HEK293 (cell line): ENCODE results near the gene DENND6B.
"Not testable (repeated sequence)": the region's sequence is repeated elsewhere in the genome, so short reads cannot be mapped to it uniquely, and the experiment has no call there.

Experiments used
- CTCF ChIA-PET: fragments of 350-600 bp; formaldehyde crosslinking; extraction: SDS; loops from one replicate; lab custom pipeline; 2021; ENCODE audit warnings: antibody characterized with exemption; lab: Yijun Ruan, JAX
- POLR2A ChIA-PET: fragments of 300-600 bp; formaldehyde crosslinking; extraction: SDS; loops from one replicate; lab custom pipeline; 2020; ENCODE audit warnings: antibody characterized with exemption, inconsistent platforms; lab: Yijun Ruan, JAX
- H3K27ac ChIP-seq: fragments of 200-500 bp; sonication (Bioruptor generic); 2 replicates; pipeline ENCODE4 v1.5.1; 2014; ENCODE audit warnings: low read depth, low read length, control low read depth, inconsistent platforms; ENCODE audit errors: extremely low read depth
- H3K36me3 ChIP-seq, 2 experiments: fragments of 200-500 bp in 1 of 2; sonication (Bioruptor generic) in 1 of 2; 1 replicate in 1 of 2; 2 replicates in 1 of 2; pipeline ENCODE4 v1.5.1; 2014 to 2017; ENCODE audit warnings: inconsistent platforms in 2 of 2, low read length in 2 of 2; ENCODE audit not compliant: control insufficient read depth in 2 of 2, insufficient read depth in 1 of 2
- H3K4me1 ChIP-seq: fragments of 200-500 bp; sonication (Bioruptor generic); 2 replicates; pipeline ENCODE4 v1.5.1; 2014; ENCODE audit warnings: mild to moderate bottlenecking, low read length, inconsistent platforms; ENCODE audit not compliant: control insufficient read depth, insufficient read depth
- H3K4me3 ChIP-seq: 2 replicates; pipeline ENCODE4 v1.5.1; 2011; ENCODE audit warnings: low read depth, mild to moderate bottlenecking, control low read depth, low read length, moderate library complexity
- H3K9me3 ChIP-seq: fragments of 200-500 bp; sonication (Bioruptor generic); 2 replicates; pipeline ENCODE4 v1.5.1; 2014; ENCODE audit warnings: low read depth, low read length, inconsistent platforms; ENCODE audit not compliant: control insufficient read depth, insufficient read depth
- BCL11A ChIP-seq: fragments of 450-650 bp; formaldehyde crosslinking; IDR thresholded peaks from 2 replicates; pipeline ENCODE4 v1.5.1; 2016; ENCODE audit warnings: low read depth, missing biosample characterization, missing genetic modification characterization
- IKZF3 ChIP-seq: fragments of 450-650 bp; IDR thresholded peaks from 2 replicates; pipeline ENCODE4 v1.5.0; 2018; ENCODE audit warnings: missing biosample characterization, mild to moderate bottlenecking, missing genetic modification characterization, moderate library complexity
- KLF7 ChIP-seq: fragments of 450-650 bp; formaldehyde crosslinking; IDR thresholded peaks from 2 replicates; pipeline ENCODE4 v1.5.1; 2016; ENCODE audit warnings: missing biosample characterization, missing genetic modification characterization, borderline replicate concordance
- ZBTB17 ChIP-seq: fragments of 450-650 bp; formaldehyde crosslinking; IDR thresholded peaks from 2 replicates; pipeline ENCODE4 v1.5.1; 2016; ENCODE audit warnings: missing biosample characterization, missing genetic modification characterization
- ZNF239 ChIP-seq: fragments of 450-650 bp; formaldehyde crosslinking; IDR thresholded peaks from 2 replicates; pipeline ENCODE4 v1.5.1; 2016; ENCODE audit warnings: missing biosample characterization, missing genetic modification characterization
- ZNF24 ChIP-seq: fragments of 450-650 bp; formaldehyde crosslinking; IDR thresholded peaks from 2 replicates; pipeline ENCODE4 v1.5.1; 2016; ENCODE audit warnings: missing biosample characterization, missing genetic modification characterization
- ZNF280D ChIP-seq: fragments of 450-650 bp; formaldehyde crosslinking; IDR thresholded peaks from 2 replicates; pipeline ENCODE4 v1.5.1; 2016; ENCODE audit warnings: missing biosample characterization, missing genetic modification characterization
- ZNF398 ChIP-seq: fragments of 450-650 bp; formaldehyde crosslinking; IDR thresholded peaks from 2 replicates; pipeline ENCODE4 v1.5.1; 2017; ENCODE audit warnings: missing biosample characterization, missing genetic modification characterization
- ZNF561 ChIP-seq: fragments of 450-650 bp; IDR thresholded peaks from 2 replicates; pipeline ENCODE4 v1.5.1; 2018; ENCODE audit warnings: missing biosample characterization, missing genetic modification characterization, borderline replicate concordance
- ZNF571 ChIP-seq: fragments of 450-650 bp; formaldehyde crosslinking; IDR thresholded peaks from 2 replicates; pipeline ENCODE4 v1.5.0; 2017; ENCODE audit warnings: missing biosample characterization, missing genetic modification characterization
- ZNF600 ChIP-seq: fragments of 450-650 bp; formaldehyde crosslinking; IDR thresholded peaks from 2 replicates; pipeline ENCODE4 v1.5.1; 2016; ENCODE audit warnings: missing biosample characterization, missing genetic modification characterization
- ZNF677 ChIP-seq: fragments of 450-650 bp; IDR thresholded peaks from 2 replicates; pipeline ENCODE4 v1.5.0; 2018; ENCODE audit warnings: missing biosample characterization, mild to moderate bottlenecking, missing genetic modification characterization, moderate library complexity
- TF ChIP-seq, protein P1 (sequence below): fragments of 450-650 bp; IDR thresholded peaks from 2 replicates; pipeline ENCODE4 v1.5.1; 2018; ENCODE audit warnings: missing biosample characterization, mild to moderate bottlenecking, missing genetic modification characterization
- TF ChIP-seq, protein P2 (sequence below): fragments of 450-650 bp; formaldehyde crosslinking; IDR thresholded peaks from 2 replicates; pipeline ENCODE4 v1.5.0; 2017; ENCODE audit warnings: missing biosample characterization, missing genetic modification characterization, borderline replicate concordance

Gene DENND6B

GRCh38 chr22:50274311-50274710, 52.5 kb downstream of the DENND6B start:
- 0 out of 2 replicates have a peak, but pooled peaks have one; percentile 9 for TF ChIP-seq ZNF398
- TF ChIP-seq ZNF561 = no peak
- peak; percentile 41; the same call in 1 of the 2 replicates for TF ChIP-seq ZNF600 (tag by site-specific recombination)
- TF ChIP-seq, protein P1, sequence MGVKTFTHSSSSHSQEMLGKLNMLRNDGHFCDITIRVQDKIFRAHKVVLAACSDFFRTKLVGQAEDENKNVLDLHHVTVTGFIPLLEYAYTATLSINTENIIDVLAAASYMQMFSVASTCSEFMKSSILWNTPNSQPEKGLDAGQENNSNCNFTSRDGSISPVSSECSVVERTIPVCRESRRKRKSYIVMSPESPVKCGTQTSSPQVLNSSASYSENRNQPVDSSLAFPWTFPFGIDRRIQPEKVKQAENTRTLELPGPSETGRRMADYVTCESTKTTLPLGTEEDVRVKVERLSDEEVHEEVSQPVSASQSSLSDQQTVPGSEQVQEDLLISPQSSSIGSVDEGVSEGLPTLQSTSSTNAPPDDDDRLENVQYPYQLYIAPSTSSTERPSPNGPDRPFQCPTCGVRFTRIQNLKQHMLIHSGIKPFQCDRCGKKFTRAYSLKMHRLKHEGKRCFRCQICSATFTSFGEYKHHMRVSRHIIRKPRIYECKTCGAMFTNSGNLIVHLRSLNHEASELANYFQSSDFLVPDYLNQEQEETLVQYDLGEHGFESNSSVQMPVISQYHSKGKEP (tag by site-specific recombination) = peak; percentile 47; the same call in 1 of the 2 replicates
- peak; percentile 36; the same call in 1 of the 2 replicates for TF ChIP-seq ZBTB17 (tag by site-specific recombination)
- TF ChIP-seq ZNF571 = no peak
- Histone ChIP-seq H3K4me1 (peaks cover 14% of the 10 kb centered on the region), H3K4me3 (no peak overlapping the region), H3K9me3 (no peaks in the 10 kb centered on the region), H3K36me3 (peaks cover 0 to 50% of the 10 kb centered on the region in 2 experiments; a peak in 2 of 3 replicates), H3K27ac (no peak overlapping the region)
- POLR2A ChIA-PET = no interaction called here
- CTCF ChIA-PET = interaction anchor here (0.6 to 6.3 kb wide), 7 partner anchors 11 to 67 kb away, joined by 3 to 42 read pairs (median 4); partner anchors contain the start of gene TUBGCP6

- not testable (repeated sequence) for H3K27ac ChIP-seq, H3K4me3 ChIP-seq, H3K9me3 ChIP-seq
- ChIA-PET POLR2A (interaction anchor here (0.7 to 2.3 kb wide), 2 partner anchors 32 to 265 kb away, joined by 3 to 8 read pairs; no protein-coding TSS in a partner anchor), CTCF (interaction anchor here (1.0 to 6.3 kb wide), 5 partner anchors 11 to 68 kb away, joined by 3 to 42 read pairs (median 4); partner anchors contain the start of gene TUBGCP6)
- Histone ChIP-seq H3K36me3 (peaks cover 0 to 44% of the 10 kb centered on the region in 2 experiments; a peak in 2 of 3 replicates), H3K4me1 (peaks cover 14% of the 10 kb centered on the region)
These were observed 53.0 kb downstream of the DENND6B start for GRCh38 chr22:50273781-50274180.

DNA sequence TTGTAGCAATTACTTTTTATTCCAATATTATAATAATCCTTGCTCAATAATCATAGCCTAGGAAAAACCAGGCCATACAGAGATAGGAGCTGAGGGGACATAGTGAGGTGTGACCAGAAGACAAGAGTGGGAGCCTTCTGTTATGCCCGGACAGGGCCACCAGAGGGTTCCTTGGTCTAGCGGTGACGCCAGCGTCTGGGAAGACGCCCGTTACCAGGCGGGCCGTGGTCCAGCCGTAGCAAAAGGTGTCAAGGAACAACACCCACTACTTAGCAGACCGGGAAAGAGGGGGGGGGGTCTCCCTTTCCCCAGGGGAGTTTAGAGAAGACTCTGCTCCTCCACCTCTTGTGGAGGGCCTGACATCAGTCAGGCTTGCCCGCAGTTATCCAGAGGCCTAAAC, 53.5 kb downstream of the DENND6B start:
- POLR2A ChIA-PET = interaction anchor here (0.7 to 2.3 kb wide), 3 partner anchors 23 to 265 kb away, joined by 3 to 17 read pairs (median 8); partner anchors contain the start of gene HDAC10

DNA sequence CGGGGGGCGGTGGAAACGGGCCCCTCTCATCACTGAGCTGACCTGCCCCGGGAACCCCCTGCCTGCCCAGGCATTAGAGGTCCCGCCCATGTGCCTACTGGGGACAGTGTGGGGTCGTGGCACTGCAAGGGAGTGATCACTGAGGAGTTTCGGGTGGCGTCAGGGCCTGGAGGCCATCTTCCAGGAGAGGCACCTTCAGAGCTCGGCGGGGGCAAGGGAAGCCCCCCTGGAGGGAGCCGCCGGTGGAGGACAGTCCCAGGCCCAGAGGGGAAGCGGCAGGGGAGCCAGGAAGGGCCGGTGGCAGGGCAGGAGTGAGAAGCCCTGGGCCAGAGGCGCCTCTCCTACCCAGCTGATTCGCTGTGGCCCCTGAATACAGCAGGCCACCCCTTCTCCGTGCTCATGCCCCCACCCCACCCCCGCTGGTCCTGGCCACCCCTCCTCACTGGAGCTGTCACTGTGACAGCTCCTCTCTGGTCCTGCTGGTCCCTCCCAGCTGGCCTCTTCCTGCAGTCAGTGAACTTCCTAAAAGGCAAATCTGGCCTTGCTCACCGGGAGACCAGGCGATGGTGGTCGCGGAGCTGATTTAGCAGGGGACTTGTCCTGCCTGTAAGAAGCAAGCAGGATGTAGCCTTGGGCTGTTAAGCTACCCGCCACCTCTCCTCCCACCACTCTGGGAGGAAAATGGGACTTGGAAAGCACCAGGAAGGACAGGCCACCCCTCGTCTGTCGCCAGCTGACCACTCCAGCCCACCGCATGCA, 54.6 kb downstream of the DENND6B start:
- no peaks in the 10 kb centered on the region for H3K9me3 ChIP-seq
- ChIA-PET POLR2A (interaction anchor here (0.6 to 2.3 kb wide), 18 partner anchors 9 to 291 kb away, joined by 3 to 17 read pairs (median 5); partner anchors contain the start of genes HDAC10, MAPK12, SYCE3 and TUBGCP6), CTCF (interaction anchor here (0.6 to 6.3 kb wide), 19 partner anchors 10 to 350 kb away, joined by 3 to 42 read pairs (median 4); partner anchors contain the start of genes HDAC10, MAPK12, SCO2 and TUBGCP6)
- no peak overlapping the region for H3K4me3 ChIP-seq
- peaks cover 14% of the 10 kb centered on the region for H3K4me1 ChIP-seq
- peak overlapping the region; percentile 45; the same call in 1 of the 2 replicates for H3K27ac ChIP-seq
- peaks cover 0 to 29% of the 10 kb centered on the region in 2 experiments; a peak in 2 of 3 replicates for H3K36me3 ChIP-seq
- TF ChIP-seq ZNF239 (tag by site-specific recombination) (no peak), ZNF280D (no peak), BCL11A (tag by site-specific recombination) (0 out of 2 replicates have a peak, but pooled peaks have one; percentile 12), ZNF677 (tag by site-specific recombination) (no peak), ZNF24 (no peak), IKZF3 (tag by site-specific recombination) (no peak), KLF7 (tag by site-specific recombination) (0 out of 2 replicates have a peak, but pooled peaks have one; percentile 13)
- TF ChIP-seq, protein P2, sequence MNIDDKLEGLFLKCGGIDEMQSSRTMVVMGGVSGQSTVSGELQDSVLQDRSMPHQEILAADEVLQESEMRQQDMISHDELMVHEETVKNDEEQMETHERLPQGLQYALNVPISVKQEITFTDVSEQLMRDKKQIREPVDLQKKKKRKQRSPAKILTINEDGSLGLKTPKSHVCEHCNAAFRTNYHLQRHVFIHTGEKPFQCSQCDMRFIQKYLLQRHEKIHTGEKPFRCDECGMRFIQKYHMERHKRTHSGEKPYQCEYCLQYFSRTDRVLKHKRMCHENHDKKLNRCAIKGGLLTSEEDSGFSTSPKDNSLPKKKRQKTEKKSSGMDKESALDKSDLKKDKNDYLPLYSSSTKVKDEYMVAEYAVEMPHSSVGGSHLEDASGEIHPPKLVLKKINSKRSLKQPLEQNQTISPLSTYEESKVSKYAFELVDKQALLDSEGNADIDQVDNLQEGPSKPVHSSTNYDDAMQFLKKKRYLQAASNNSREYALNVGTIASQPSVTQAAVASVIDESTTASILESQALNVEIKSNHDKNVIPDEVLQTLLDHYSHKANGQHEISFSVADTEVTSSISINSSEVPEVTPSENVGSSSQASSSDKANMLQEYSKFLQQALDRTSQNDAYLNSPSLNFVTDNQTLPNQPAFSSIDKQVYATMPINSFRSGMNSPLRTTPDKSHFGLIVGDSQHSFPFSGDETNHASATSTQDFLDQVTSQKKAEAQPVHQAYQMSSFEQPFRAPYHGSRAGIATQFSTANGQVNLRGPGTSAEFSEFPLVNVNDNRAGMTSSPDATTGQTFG (tag by site-specific recombination) = no peak

More for the DNA sequence above, 53.5 kb downstream of the DENND6B start:
- CTCF ChIA-PET = interaction anchor here (0.6 to 6.3 kb wide), 12 partner anchors 10 to 68 kb away, joined by 3 to 42 read pairs (median 4); partner anchors contain the start of genes HDAC10 and TUBGCP6
- H3K27ac ChIP-seq, H3K9me3 ChIP-seq, H3K4me3 ChIP-seq: not testable (repeated sequence)
- Histone ChIP-seq H3K4me1 (peaks cover 14% of the 10 kb centered on the region), H3K36me3 (peaks cover 0 to 40% of the 10 kb centered on the region in 2 experiments; a peak in 2 of 3 replicates)
